HG03457 (cell line): ENCODE results near the gene ZNF430.
"Not testable (repeated sequence)": the region's sequence is repeated elsewhere in the genome, so short reads cannot be mapped to it uniquely, and the experiment has no call there.

Source experiments
- ATAC-seq: cut with Tn5 transposase; IDR thresholded peaks from one replicate; pipeline ENCODE4 v1.9.1; 2021; ENCODE audit warnings: moderate number of reproducible peaks; ENCODE audit not compliant: unreplicated experiment

The ZNF430 gene

DNA sequence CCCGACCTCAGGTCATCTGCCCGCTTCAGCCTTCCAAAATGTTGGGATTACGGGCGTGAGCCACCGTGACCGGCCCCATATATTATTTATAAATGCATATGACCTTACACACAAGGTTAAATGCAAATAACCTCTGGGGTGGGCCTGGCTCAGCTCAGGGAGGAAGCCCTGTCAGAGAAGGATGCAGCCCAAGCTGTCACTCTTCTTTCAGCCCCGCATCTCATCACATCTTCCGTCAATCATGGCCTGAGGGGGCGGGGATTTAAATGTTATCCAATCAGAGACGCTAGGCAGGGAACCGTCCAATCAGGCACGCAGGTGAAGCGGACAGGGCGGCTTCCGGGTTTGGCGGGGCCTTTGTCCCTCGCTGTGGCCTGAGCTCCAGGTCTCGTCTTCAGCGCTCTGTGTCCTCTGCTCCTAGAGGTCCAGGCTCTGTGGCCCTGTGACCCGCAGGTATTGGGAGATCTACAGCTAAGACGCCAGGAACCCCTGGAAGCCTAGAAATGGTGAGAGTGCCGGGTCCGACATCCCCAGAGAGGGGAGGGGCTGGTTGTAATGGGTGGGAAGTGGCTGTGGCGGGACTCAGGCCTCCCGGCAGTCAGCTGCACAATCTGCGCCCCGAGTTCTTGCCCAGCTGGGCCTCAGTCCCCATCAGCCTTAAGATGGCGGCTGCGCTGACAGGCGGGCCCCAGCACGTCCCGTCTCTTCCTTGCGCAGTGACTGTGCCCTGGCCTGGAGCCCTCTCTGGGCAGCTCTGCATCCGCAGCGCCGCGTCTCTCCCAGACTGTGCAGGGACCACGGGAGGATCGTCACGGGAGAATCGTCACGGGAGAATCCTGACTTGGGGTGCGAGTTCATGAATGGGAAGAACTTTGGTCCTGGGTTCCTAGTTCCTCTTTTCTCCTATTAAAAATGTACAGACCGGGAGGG, at the start of gene ZNF430:
Gene ZNF430, plus strand, starts transcription at position 360 of the 930 bp plus-strand sequence. Its CDS starts 144 bp downstream, at position 504.
- peak; percentile 92 for ATAC-seq

DNA sequence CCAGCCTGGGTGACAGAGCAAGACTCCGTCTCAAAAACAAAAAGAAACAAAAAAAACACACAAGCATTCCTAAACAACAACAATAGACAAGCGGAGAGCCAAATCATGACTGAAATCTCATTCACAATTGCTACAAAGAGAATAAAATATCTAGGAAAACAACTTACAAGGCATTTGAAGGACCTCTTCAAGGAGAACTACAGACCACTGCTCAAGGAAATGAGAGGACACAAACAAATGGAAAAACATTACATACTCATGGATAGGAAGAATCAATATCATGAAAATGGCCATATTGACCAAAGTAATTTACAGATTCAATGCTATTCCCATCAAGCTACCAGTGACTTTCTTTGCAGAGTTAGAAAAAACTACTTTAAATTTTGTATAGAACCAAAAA, 27.7 kb upstream of the ZNF430 start:
- not testable (repeated sequence) for ATAC-seq

DNA sequence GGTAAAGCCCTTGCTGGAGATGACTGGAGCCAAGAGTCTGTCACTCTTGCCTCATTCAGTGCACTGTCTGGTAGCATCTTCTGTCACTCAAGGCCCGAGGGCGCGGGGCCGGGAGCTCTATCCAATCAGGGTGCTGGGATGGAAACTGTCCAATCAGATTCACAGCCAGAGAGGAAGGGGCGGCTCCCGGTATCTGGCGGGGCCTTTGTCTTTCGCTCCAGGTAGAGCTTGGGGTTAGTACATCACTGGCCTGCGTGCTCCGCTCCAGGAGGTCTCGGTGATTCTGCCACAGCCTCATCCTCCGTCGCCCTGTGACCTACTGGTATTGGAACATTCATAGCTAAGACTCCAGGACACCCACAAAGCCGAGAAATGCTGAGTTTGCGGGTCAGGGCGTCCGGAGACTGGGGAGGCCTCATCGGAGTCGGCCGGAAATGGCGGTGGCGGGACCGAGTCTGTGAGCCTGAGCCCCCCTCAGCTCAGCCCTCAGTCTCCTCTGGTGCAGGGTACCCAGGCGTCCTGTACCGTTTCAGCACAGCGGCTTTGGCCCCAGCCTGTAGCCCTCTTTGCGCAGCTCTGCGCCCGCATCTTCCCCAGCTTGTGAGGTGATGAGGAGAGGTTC, 20.6 kb upstream of the ZNF430 start:
- ATAC-seq, result peak; percentile 77

DNA sequence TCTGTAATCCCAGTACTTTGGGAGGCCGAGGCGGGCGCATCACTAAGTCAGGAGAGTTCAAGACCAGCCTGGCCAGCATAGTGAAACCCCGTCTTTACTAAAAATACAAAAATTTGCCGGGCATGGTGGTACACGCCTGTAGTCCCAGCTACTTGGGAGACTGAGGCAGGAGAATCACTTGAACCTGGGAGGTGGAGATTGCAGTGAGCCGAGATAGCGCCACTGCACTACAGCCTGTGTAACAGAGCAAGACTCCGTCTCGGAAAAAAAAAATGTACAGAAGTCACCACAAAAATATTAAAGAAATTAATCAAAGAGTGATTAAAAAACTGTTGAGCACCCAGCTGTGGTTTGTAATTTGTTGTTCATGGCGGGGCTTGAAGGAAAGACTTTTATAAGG, 781 bp downstream of the ZNF430 start:
- ATAC-seq, result not testable (repeated sequence)

DNA sequence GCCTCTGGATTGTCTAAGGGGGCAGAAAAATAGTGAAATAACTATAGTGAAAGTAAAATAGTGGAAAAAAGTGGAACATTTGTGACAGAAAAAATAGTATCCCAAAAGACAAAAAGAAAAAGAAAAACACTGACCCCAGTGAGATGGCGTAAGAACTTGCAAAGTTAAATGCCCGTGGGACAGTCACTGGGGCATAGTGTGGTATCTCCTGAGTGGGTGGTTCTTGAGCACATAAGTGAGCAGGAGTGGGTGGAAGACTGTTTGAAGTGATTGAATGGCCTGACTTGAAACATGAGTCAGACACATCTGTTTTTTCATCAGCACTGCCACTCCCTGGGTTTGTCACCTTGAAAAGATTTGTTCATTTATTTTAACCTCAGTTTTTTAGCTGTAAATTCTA, 2.5 kb downstream of the ZNF430 start:
- no peak for ATAC-seq

DNA sequence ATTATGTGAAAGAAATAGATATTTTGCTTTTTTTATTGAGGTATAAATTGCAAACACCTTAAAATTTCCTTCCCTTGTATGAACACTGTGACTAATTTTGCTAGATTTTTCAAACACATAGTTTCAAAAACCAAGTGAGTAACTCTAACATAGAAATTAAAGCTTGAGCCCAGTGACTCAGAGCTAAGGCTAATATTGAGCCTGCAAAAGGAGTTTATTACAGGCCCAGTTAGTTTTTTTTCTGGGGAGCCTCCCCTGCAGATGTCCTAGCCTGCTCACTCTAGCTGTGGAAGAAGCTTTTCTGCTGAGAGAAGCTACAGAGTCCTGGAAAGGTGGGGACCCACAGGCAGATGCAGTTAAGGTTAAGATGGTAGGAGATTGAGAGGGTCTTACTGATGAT, 3.4 kb downstream of the ZNF430 start:
- no peak for ATAC-seq

DNA sequence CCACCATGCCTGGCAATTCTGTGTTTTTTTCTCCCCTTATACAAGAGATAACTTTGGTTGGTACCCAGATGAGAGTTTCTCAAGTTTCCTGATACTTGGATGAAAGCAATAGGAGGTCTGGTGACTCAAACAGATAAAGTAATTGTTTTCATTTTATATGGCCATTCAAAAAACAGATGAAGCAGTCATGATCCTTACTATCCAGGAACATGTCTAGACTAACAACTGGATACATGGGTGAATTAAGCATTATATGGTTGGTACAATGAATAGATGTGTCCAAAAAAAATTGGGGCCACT, 8.5 kb downstream of the ZNF430 start:
- no peak for ATAC-seq

DNA sequence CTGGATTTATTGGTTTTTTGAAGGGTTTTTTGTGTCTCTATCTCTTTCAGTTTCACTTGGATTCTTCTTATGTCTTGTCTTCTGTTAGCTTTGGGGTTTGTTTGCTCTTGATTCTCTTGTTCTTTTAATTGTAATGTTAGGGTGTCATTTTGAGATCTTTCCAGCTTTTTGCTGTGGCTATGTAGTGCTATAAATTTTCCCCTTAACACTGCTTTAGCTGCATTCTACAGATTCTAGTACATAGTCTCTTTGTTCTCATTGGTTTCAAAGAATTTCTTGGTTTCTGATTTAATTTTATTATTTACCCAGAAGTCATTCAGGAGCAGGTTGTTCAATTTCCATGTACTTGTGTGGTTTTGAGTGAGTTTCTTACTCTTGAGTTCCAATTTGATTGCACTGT, 24.6 kb downstream of the ZNF430 start:
- no peak for ATAC-seq

DNA sequence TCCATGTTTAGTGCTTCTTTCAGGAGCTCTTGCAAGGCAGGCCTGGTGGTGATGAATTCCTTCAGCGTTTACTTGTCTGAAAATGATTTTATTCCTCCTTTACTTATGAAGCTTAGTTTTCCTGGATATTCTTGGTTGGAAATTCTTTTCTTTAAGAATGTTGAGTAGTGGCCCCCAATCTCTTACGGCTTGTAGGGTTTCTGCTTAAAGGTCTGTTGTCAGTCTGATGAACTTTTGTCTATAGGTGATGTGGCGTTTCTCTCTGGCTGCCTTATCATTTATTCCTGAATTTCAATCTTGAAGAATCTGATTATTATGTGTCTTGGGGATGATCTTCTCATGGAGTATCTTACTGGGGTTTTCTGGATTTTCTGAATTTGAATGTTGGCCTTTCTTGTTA, 26.0 kb downstream of the ZNF430 start:
- ATAC-seq, result no peak

DNA sequence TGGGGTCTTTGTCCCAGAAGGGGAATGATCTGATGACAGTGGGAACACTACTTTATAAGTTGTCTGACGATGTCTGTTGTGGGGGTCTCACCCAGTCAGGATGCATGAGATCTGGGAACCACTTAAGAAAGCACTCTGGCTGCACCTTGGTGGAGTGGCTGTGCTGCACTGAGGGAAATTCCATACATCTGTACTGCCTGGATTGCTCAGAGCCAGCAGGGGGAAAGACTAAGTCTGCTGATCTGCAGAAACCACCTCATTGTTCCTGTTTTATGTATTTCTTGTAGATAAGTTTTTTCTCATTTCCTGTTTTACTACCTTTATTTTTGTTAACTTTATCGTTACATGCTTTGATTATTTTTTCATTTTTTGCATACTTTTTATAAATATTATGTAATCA, 27.3 kb downstream of the ZNF430 start:
- no peak for ATAC-seq

DNA sequence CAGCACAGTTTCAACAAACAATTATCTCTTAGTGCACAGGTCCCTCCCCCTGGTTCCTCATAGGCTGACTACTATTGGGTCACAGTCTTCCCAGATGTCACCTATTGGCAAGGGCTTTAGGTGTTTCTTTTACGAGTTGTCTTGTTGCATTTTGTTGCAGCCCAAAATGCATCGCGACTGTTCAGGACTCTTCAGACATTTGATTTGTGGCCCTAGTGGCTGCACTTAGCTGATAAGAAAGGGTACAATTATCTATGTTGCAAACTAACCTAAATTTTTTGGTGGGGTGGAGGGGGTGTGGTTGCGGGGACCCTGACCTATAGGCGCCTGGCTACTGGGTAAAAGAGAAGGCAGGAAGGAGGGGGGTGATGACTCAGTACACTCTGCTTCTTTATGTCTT, 32.4 kb downstream of the ZNF430 start:
- ATAC-seq, result no peak

DNA sequence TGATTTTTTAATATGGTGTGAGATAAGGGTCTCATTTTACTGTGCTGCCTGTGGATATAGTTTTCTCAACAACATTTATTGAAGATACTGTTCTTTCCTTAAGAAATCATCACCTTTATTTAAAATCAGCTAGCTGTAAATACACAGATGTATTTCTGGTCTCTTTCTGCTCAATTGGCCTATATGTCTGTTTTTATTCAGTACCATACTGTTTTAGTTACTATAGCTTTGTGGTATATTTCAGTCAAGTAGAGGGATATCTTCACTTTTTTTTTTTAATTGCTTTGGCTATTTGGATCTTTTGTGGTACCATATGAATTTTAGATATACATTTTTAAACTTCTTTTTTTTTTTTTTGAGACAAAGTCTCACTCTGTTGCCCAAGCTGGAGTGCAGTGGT, 44.9 kb downstream of the ZNF430 start:
- ATAC-seq, result no peak

DNA sequence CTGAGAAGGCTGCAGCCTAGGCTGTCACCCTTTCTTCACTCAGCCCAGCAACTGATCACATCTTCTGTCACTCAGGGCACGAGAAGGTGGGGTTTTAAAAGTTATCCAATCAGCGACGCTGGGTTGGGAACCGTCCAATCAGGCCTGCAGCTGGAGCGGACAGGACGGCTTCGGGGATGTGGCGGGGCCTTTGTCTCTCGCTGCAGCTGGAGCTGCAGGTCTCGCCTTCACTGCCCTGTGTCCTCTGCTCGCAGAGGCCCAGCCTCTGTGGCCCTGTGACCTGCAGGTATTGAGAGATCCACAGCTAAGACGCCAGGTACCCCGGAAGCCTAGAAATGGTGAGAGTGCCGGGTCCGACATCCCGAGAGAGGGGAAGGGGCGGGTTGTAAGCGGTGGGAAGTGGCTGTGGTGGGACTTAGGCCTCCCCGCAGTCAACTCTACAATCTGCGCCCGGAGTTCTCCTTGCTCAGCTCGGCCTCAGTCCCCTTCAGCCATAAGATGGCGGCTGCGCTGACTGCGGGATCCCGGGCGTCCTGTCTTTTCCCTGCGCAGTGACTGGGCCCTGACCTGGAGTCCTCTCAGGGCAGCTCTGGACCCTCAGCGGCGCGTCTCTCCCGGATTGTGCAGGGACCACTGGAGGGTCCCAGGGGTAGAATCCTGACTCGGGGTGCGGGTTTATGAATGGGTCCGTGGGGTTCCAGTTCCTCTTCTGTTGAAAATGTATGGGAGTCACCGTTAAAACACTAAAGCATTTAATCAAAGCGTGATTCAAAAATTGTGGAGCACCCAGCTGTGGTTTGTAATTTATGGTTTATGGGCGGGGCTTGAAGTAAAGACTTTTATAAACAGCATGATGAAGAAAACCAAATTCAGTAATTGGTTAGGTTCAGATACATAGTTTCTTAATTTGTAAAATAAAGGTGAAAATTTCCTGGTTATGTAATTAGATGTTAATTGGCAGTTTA, 61.8 kb downstream of the ZNF430 start, which contains the start of gene ZNF714:
Gene ZNF714, plus strand, starts transcription at position 193 of the 965 bp plus-strand sequence. CDS start 16,066 bp downstream, outside the sequence.
- peak; percentile 95 for ATAC-seq

DNA sequence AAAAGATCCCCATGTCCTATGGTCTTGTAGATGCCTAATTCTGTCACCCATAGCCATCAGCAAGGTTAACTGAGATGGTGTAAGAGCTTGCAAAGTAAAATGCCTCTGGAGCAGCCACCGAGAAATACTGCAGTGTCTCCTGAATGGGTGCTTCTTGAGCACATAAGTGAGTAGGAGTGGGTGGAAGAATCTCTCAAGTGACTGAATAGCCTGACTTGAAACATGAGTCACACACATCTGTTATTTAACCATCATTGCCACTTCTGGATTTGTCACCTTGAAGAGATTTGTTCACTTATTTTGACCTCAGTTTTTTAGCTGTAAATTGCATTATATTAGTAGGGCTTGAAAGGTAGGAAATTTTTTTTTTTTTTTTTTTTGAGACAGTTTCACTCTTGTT, 63.9 kb downstream of the ZNF430 start:
- ATAC-seq, result no peak

DNA sequence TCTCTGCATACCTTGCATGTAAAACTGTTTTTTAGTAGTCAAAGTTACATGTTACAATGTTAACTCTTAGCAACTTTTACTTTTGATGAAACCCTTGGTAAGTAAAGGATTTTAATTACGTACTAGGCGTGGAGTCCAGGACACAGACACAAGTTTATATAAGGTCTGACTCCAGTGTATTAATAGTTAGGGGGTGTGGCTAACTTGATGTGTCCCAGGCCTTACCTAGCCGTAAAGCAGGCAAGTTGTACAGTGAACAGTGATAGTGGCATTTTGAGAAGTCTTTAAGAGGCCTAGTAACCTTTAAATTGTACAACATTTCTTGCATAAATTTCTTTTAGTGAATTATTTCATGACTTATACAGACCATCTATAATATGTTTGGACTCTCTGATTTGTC, 67.4 kb downstream of the ZNF430 start:
- no peak for ATAC-seq

DNA sequence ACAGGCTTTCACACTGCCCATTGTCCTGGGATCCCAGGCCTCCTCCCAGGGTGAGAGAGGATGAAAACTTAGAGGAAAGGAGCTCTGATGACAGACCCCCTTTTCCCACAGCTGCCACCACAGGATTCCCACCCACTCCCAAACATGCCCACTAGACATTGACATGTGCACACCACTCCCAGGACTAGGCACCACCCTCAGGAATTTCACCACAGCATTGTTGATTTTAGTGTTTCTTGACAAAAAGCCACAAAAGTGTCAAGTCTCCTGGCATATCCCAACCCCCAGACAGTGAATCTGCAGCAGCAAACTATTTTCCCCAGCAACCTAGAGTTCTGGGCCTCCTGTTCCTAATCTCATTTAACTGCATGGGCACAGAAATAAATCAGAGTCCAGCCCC, 71.7 kb downstream of the ZNF430 start:
- no peak for ATAC-seq

DNA sequence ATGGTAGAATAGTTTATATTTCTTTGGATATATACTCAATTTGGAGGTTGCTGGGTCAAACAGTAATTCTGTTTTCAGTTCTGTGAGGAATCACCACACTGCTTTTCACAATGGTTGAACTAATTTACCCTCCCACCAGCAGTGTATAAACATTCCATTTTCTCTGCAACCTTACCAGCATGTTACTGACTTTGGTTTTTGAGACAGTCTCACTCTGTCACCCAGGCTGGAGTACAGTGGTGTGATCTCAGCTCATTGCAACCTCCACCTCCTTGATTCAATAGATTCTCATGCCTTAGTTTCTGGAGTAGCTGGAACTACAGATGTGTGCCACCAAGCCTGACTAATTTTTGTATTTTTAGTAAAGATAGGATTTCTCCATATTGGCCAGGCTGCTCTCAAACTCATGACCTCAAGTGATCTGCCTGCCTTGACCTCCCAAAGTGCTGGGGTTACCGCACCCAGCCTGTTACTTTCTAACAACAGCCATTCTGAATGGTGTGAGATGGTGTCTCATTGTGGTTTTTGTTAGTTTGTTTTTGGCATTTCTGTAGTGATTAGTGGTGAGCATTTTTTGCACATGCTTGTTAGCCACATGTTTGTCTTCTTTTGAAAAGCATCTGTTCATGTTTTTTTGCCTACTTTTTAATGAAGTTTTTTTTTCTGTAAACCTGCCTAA, 74.0 kb downstream of the ZNF430 start:
- ATAC-seq, result no peak

DNA sequence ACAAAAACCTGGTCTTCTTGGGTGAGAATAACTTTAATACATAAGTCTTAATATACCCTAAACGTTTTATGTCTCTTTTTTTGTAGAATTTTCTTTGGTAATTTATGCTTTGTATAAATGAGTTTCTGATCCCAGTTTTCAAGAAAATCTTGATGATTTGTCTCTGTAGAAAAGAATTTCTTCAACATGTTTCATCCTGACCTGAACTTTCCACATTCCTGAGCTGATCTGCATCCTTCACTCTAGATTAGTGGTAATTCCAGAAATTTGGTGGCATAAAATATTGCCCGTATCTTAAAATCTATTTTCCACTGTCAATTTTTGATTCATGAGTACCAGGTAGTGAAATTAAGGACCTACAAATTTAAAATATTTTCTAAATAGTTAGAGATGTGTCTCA, 77.8 kb downstream of the ZNF430 start:
- ATAC-seq, result no peak

DNA sequence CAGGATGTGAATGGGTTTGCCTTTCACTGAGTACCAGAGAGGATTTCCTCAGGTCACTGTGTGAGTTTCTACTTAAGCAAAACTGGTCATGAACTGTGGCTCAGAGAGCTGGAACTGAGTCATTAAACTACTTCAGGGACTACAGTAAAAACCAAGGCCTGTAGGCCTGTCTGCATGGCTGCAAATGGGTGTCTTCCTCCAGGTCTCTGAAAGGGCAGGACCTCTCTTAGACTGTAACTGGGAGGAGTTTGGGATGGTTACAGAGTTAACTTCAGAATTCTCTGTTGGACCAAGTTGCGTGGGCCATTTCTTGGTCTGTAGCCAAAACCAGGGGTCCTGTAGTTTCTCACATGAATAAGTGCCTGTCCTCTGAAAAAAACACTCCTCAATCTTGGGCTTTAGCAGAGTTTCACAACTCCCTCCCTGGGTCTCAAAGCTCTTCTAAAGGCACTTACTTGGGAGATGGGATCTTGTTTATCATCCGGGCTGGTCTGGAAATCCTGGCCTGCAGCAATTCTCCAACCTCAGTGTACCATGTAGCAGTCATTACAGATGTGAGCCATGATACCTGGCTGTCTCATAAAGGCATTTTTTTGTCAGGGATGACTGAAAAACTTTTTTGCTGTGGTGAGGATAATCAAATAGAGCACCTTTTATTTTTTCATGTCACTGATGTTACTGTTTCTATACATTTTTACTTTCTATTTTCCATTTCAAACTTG, 81.2 kb downstream of the ZNF430 start:
- no peak for ATAC-seq

DNA sequence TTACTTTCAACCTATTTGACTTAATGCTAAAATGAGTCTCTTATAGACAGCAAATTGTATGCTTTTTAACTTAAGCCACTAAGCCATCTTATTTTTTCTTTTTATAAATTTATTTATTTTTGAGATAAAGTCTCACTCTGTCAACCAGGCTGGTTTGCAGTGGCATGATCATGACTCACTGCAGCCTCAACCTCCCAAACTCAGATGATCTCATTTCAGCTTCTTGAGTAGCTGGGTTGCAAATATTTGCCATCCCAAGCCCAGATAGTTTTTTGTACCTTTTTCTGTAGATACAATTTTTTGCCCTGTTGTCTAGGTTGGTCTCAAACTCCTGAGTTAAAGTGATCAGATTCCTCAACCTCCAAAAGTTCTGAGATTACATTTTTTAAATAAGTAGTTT, 88.7 kb downstream of the ZNF430 start:
- ATAC-seq, result no peak
